HG02852 (cell line): ENCODE measurements around the gene INPP5J.
"Not testable (repeated sequence)": the region's sequence is repeated elsewhere in the genome, so short reads cannot be mapped to it uniquely, and the experiment has no call there.

Experiments used
- ATAC-seq: cut with Tn5 transposase; IDR thresholded peaks from one replicate; pipeline ENCODE4 v1.9.1; 2021; ENCODE audit warnings: mild to moderate bottlenecking, moderate library complexity; ENCODE audit not compliant: unreplicated experiment

The INPP5J gene

GRCh38 chr22:31100762-31101525, 21.8 kb upstream of the INPP5J start:
- no peak for ATAC-seq

GRCh38 chr22:31102441-31103081, 20.2 kb upstream of the INPP5J start:
- ATAC-seq = no peak

- no peak for ATAC-seq
Measured at GRCh38 chr22:31103111-31103510, 19.7 kb upstream of the INPP5J start.

GRCh38 chr22:31103899-31104694, 18.7 kb upstream of the INPP5J start:
- ATAC-seq = no peak

- no peak for ATAC-seq
Measured at GRCh38 chr22:31104869-31105268, 17.9 kb upstream of the INPP5J start.

- no peak for ATAC-seq
Measured at GRCh38 chr22:31105282-31105929, 17.4 kb upstream of the INPP5J start.

GRCh38 chr22:31106001-31106571, 16.7 kb upstream of the INPP5J start:
- ATAC-seq = no peak

- no peak for ATAC-seq
Measured at GRCh38 chr22:31106731-31107177, 16.0 kb upstream of the INPP5J start.

GRCh38 chr22:31107178-31107893, 15.4 kb upstream of the INPP5J start, which contains the start of gene SELENOM:
SELENOM (minus strand) TSS chr22:31107568; CDS start chr22:31107505, 63 bp downstream.
- peak; percentile 82 for ATAC-seq

GRCh38 chr22:31107894-31108218, 14.9 kb upstream of the INPP5J start:
- ATAC-seq = peak; percentile 5

- not testable (repeated sequence) for ATAC-seq
Measured at GRCh38 chr22:31112547-31113091, 10.1 kb upstream of the INPP5J start.

GRCh38 chr22:31118046-31118820, 4.5 kb upstream of the INPP5J start:
- ATAC-seq = no peak

GRCh38 chr22:31119026-31119717, 3.6 kb upstream of the INPP5J start:
- ATAC-seq = no peak

- no peak for ATAC-seq
Measured at GRCh38 chr22:31120230-31120629, 2.5 kb upstream of the INPP5J start.

- ATAC-seq = no peak
Measured at GRCh38 chr22:31120642-31121041, 2.1 kb upstream of the INPP5J start.

- ATAC-seq = no peak
Measured at GRCh38 chr22:31121403-31121802, 1.4 kb upstream of the INPP5J start.

GRCh38 chr22:31122196-31122531, 602 bp upstream of the INPP5J start:
- ATAC-seq = no peak

GRCh38 chr22:31123292-31123602, 481 bp downstream of the INPP5J start:
- ATAC-seq = no peak

- no peak for ATAC-seq
Measured at GRCh38 chr22:31124290-31124689, 1.5 kb downstream of the INPP5J start.
